GM18858 (cell line): ENCODE results near the gene PLCH2.

Source experiments
- ATAC-seq: cut with Tn5 transposase; IDR thresholded peaks from one replicate; pipeline ENCODE4 v1.9.1; 2021; ENCODE audit not compliant: unreplicated experiment

Gene PLCH2

DNA sequence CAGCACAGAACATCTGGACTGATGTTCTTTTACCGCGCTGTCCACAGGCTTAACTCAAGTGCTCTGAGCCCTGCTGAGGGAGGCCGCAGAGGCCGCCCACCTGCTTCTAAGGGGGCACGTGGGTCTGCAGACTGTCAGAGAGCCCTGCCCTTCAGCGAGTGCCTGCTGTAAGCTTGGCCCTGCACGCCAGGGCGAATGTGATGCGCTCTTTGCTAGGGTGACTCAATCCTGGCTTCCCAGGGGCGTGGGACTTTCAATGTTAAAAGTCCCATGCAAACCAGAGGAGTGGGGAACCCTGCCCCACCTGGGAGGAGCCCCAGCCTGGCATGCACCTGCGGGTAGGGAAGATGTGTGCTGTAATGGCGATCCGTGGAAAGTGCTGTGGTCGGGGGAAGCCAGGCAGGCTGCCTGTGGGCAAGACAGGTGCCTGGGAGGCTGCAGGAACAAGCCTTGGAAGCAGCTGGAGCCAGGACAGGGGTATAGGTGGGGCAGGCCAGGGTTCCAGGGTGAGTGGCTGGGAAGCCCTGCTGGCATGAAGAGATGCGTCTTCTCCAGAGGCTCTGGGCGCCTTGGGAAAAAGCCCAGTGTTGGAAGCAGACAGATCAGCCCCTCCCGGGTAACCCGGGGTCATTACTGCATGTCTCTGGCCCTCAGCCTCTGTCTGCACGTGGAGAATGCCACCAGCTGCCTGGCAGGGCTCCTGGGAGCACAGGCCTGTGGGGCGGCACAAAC lies 50.9 kb downstream of the PLCH2 start:
- no peak for ATAC-seq

DNA sequence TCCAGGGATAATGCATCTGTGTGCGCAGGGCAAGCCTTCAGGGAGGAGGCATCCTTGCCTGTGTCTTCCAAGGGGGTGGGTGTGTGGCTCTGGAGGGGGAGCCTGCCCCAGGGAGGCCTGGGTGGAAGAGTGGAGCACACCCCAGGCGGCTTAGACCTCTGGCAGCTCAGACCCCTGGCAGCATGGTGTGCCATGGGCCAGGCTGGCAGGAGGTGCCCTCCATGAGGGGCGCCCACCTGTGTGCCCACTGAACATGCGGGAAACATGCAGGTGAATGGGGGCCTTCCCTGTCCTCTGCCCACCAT lies 51.4 kb downstream of the PLCH2 start:
- no peak for ATAC-seq

DNA sequence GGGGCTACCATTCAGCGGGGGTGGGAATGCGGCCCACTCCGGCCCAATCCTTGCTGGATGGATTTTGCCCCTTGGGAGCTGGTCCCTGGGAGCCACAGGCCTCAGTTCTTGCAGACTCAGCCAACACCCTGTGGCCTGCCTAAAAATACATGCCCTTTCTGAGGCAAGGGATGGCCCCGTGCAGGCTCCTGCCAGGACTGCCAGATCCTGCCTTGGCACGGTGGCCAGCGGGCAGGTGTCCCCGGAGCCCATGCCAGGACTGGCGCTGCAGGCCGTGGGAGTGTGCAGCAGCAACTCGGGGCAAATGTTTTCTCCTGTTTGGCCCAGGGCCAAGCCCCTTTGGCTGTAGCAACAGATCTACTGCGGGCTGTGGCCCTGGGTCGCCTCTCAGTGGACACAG lies 51.9 kb downstream of the PLCH2 start:
- no peak for ATAC-seq

DNA sequence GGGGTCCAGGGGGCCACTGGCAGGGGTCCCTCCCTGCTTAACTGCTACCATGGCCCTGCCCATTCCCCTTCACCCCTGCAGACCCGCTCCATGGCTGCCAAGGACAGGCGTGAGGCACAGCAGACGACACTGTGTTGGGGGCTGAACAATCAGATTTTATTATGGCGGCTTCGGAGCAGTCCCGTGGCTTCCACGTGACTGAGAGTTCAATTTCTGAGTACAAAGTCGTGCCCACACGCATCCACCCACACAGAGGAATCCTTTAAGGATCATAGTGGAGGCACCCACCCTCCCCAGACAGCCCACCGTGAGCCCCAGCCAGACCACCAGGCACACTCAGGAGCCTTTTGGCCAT lies 52.5 kb downstream of the PLCH2 start:
- no peak for ATAC-seq

DNA sequence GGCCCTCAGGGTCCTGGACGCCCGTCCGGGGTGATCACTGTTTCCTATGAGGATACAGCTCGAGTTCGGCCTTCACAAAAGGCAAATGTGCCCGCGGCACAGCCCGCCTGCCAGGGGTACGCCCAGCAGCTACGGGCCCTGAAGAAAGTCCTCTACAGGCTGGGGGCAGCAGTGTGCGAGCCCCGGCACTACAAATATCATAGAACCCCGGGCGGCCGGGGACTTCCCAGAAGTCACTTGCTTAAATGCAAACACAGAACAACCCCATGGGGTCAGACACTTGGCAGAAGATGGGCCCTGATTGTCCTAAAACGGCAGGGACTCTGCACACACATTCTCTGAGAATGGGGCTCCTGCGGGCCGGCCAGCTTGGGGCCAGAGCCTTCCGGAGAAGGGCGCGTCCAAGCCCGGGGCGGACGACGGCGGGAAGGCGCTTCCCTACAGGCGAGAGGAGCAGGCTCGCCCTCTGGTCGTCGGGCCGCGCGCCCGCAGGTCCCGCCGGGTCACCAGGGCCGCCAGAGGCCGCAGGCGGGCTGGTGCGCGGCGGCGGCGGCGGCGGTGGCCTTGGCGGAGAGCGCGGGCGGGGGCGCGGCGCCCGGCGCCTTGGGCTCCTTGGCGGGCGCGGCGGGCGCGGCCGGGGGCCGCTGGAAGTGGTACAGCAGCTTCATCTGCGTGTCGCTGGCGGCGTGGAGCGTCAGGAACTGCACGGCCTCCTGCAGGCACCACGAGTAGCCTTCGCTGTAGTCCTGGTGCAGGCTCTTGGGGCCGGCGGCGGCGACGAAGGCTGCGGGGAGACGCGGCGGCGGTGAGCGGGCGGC lies 53.1 kb downstream of the PLCH2 start:
- ATAC-seq, result no peak

DNA sequence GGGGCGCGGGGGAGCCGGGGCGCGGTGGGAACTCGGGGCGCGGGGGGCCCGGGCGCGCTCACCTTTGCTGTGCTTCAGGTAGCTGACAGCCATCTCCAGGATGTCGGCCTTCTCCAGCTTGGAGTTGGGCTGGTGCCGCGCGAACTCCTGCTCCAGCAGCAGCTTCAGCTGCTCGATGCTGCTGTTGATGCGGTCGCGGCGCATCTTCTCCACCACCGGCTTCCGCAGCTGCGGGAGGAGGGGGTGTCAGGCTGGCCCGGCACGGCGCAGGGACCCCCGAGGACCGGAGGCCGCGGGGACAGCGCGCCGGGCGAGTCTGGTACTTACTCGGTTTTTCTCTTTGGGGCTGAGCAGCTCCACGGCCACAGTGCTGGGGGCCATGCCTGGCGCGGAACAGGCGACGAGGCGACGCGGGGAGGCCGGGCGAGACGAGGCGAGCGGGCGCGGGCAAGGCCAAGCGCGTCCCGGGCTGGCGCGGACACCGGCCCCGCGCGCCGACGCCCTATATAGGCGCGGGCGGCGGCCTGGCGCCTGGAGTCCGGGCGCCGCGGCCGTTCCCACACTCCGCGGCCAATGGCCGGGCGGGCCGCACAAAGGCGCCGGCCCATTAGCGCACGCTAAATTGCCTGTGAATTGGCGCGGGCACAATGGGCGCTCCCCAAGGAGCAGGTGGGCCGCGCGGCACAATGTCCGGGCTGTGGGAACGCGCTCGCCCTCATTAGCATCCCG lies 53.9 kb downstream of the PLCH2 start, which contains the start of gene HES5:
HES5 (minus strand) TSS at position 480 of the 729 bp plus-strand sequence; CDS start at position 381, 99 bp downstream.
- ATAC-seq, result no peak

DNA sequence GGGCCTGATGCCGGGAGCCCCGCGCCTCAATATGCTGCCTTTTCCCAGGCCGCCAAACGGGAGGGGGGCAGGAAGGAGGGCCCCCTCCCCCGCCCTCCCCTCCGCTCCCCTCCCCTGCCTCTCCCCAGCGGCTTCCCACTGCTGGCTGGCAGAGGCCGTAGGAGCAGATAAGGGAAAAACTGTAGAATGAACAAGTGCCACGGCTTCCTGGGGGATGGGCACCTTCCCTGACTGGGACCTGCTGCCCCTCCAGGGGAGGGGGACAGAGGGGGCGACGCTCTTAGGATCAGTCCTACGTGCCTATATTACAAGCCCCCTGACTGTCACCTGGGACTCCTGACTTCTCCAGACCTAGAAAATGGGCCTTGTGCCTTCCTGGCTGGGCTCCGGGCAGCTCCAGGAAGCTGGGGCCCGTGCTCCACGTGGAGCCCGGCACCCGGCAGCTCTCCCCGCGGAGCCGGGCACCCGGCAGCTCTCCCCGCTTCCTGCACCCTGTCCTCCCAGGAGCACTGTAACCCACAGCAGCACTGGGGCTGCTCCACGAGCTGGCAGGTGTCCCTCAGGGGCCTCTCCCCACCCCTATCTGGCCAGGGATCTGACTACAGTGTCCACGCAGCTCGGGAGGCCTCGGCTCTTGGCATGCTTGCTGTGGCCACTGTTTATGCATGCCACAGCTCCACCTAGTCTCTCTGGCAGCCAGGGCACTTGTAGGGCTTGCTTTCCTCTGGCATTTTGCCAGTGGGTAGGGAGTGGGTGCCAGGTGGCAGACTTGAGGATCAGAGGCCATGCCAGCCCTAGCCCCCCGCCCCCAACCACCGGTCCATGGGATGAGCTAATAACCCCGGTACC lies 54.6 kb downstream of the PLCH2 start:
- no peak for ATAC-seq

DNA sequence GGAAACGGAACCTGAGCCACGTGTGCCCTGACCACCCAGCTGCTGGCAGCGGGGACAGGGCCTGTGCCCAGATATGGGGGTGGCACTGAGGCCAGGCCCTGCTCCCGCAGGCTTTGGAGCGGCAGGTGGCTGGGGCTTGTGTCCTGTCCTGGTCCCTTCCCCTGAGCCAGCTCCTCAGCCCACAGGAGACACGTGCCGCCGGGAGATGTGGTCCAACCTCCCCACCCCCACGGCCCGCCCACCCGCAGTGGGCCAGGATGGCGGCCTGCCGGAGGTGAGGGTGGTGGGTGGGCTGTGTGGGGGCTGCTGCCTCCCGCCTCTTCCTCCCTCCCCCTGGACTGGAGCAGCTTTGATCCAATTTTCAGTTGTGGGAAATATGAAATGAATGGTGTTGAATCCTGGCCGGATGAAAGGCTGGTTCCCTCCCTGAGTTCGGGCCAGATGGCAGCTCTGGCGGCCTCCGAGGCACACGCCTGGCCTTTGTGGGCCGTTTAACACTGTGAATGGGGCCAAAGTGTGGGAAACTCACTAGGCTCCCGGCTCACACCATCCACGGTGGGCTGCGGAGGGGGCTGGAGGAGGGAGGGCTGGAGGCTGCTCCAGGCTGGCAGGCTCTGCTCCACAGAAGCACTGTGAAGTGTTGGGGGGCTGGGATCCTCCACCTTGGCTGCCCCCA lies 56.5 kb downstream of the PLCH2 start:
- ATAC-seq, result no peak

DNA sequence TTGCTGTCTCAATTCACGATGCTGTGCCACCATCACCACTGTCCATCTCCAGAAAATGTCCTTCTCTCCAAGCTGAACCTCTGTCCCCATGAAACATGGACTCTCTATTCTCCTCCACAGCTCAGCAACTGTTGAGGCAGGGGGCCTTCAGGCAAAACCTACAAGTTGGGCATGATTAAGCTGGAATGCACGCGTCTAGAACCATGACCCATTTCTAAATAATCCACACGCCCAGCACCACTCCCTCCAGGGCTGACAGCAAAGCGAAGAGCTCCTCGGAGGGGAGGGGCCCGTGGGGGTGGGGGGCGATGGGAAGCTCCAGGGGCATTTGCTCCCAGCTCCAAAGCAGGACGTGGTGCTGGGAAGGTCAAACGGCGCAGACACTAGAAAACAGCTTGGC lies 57.3 kb downstream of the PLCH2 start:
- ATAC-seq, result no peak

DNA sequence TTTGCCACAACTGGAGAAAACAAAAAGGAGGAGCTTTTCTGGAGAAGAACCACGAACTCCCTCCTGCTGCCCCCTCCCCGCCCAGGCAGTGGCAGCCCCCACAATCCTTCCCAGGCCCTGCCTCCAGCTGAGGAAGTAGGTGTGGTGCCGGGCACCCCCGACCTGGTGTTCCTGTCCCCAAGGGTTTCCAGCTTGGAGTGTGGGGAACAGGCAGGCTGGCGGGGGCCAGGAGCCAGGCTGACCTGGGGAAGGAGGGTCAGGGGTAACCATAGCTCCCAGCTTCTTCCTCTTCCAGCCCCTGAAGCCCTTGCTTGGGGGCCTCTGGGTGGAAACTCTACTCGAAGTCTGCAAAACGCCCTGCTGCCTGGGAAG lies 58.2 kb downstream of the PLCH2 start:
- ATAC-seq, result no peak

DNA sequence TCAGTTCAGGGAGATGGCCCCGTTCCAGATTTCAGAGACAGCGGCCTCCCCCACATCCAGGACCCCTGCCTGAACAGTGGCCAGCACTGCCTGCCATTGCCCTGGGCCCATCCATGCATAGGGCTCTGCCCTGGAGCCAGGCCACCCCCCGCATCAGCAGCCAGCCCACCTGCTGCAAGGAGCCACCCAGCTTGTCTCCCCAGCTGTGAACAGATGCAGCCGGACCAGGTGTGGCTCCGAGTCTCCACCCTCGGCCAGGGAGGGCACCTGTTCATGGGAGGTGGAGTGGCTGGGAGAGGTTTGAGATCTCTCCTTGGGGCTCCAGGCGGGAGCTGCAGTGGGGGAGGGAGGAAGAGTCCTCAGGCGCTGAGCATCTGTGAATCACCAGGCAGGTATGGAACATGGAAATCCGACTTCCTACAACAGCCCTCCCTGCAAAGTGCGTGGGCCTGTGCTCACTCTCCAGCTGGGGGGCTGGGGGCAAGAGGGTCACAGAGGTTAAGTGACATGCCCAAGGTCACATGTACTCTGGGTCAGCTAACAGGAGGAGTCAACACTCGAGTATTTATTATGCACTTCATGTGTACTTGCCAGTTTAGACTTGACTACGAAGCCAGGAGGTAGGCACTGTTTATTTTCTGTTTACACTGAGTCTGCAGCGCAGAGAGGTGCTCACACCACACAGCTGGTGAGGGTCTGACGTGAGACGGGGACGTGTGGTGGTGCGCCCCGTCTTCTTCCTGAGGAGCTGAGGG lies 58.8 kb downstream of the PLCH2 start:
- ATAC-seq, result no peak

DNA sequence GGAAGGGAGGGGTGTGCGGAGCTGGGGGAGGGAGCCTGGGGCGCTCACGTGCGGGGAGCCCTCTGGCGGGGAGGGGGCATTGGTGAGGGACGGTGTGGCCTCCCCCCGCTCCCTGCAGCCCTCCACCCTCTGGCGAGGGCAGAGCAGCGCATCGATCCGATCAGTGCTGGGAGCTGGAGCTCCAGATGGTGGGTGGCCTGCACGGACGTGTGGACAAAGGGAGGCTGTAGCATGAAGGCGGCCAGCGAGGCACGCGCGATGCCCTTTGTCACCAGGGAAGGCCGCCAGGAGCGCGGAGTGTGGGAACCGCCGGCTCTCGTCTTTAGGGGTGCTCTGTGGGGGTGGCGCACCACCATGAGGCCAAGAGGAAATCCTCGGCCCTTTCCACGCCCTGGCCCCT lies 59.4 kb downstream of the PLCH2 start:
- no peak for ATAC-seq

DNA sequence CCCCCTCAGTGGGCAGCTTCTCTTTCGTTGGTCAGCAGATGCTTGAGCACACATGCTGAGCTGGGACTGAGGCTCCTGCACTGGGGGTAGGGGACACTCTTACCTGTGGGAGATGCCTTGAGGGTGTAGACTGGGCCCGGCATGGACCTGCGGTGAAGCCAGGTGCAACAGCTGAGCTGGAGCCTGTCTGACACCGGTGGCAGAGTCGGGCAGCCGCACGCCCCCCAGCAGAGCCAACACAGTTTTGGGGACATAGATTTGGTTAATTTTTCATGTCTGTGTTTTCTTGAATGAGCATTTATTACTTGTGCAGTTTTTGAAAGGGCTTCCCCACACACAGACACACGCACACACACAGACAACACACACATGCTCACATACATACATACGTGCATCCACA lies 59.9 kb downstream of the PLCH2 start:
- ATAC-seq, result no peak

DNA sequence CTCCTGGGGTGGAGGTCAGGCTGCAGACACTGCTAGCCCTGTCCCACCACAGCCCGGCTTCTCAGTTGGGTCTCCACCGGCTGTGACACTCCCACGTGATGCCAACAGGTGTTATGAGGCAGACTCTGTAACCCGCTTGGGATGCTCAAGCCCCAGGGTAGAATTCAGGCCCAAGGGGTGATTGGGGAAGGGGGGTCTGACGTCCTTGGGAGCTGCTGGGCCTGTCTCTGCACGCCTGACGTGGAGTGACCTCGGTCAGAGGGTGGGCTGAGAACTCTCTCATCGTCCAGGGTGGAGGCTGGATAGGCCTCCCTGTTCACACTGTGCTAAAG lies 61.7 kb downstream of the PLCH2 start:
- no peak for ATAC-seq

DNA sequence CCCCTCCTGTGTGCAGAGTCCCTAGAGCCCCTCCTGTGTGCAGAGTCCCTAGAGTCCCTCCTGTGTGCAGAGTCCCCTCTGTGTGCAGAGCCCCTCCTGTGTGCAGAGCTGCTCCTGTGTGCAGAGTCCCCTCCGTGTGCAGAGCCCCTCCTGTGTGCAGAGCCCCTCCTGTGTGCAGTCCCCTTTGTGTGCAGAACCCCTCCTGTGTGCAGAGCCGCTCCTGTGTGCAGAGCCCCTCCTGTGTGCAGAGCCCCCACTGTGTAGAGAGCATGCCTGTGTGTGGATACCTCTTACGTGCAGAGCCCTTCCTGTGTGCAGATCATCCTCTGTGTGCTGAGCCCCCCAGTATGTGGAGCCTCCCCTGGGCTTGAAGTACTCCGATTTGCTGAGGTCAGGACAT lies 62.3 kb downstream of the PLCH2 start:
- no peak for ATAC-seq

DNA sequence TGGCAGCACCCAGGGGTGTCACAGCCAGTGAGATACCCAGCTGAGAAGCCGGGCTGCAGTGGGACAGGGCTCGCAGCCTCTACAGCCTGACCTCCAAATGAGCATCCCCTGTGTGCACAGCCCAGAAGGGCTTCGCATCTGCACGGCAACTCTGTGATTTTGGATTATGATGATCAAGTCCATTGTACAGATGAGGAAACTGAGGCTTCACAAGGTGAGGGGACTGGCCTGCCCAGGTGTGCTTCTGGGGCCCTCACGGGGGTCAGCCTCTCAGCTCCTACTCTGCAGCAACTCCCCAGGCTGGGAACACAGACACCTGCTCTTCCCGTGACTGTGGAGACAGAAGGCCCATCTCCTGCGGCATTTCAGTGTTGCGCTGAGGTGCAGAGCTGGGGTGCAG lies 62.8 kb downstream of the PLCH2 start:
- ATAC-seq, result no peak

DNA sequence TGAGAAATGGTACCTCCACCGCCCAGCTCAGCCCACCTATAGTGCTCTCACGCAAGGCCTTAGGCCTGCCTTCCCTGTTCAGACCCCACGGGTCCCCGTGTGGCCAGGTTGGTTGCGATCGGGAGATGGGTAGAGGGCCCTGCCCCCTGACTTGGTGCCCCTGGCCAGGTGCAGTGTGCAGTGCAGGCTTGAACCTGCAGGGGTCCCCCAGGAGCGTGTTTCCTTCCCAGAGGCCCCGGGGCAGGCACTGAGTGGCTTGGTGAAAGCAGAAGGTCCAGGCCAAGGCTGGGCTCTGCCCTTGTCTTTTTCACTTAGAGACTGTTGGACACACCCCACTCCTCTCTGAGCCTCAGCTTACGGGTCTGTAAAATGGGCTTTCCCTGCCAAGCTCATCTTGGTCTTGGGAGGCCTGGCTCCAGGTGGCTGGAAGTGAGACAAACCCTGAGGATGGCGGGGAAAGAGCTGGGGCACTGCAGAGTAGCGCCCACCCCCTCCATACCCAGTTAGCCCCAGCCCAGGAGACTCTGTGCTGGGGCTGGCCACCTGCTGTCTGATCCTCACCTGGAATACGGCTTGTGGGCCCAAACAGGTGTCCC lies 63.3 kb downstream of the PLCH2 start:
- ATAC-seq, result no peak

DNA sequence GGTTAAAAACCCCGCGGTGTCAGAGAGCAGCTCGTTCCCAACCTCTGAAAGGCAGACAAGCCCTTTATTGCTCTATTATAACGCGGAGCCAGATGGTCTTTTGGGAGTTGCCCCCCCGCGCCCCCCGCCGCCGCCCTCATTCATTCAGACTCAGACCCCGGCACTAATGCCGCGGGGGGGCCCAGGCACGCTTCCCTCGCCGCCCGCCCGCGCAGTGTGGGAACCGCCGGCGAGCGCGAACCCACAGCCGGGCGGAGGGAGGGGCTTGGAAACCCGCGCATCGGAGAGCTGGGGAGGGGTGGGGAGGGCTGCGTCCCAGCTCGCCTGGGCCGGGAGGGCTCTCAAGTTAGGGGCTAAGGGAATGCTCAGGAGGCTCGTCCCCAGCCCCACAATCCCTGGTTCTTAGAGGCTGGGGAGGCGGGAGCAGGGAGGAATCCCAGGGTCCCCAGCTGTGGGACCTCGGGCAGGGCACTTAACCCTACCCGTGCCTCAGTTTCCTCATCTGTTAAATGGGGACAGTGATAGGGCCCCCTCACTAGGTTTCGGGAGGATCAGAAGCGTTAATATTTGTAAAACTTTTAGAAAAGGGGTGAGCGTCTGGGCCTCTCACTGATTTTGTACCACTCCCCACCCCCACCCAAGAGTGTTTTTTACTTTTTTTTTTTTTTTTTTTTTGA lies 64.9 kb downstream of the PLCH2 start:
- ATAC-seq, result no peak

DNA sequence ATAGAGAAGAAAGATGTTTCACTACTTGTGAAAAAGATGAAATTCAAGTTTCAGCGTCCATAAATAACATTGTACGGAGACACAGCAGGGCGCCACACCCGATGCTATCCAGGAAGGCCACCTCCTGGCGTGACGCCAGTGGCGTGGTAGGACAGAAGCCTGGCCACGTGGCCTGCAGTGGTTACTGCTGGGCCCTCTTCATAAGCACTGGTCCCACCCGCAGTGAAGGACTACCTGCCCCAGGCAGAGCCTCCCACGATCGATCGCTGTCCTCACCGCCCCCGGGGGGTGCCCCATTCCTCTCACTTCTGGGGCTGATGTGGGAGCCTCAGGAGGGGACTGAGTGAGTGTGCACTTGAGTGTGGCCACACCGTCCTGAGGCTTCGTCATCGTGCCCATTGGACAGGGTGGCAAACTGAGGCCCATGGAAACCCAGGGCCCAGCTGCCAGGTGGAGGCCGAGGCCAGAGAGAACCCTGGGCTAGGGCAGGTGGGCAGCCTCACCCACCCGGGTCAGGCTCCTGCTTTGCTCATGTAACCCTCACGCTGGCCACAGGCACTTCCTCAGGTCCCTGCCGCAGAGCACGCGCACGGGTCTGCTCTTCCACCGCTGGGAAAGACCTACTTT lies 65.6 kb downstream of the PLCH2 start:
- ATAC-seq, result no peak
